Measurements from ENCODE around the gene PIK3CB. TPM values are rescaled to one million over a fixed set of nuclear protein-coding genes. Genes with fewer than 3 reads are reported as not detected.

PIK3CB gene
- total and polyA plus RNA-seq, 9 donors, result 10.6 to 27.1 (median 16.5) TPM

GRCh38 chr3:138782755-138783154 is 52.0 kb downstream of the PIK3CB start:
- no peaks in the 10 kb centered on the region for H3K9me3 ChIP-seq
- H3K36me3 ChIP-seq, result no peaks in the 10 kb centered on the region
- TF ChIP-seq EP300 (IDR thresholded peaks at IDR 0.05) (no peak), POLR2A (IDR thresholded peaks at IDR 0.05) (no peak)
- TF ChIP-seq, protein P1, sequence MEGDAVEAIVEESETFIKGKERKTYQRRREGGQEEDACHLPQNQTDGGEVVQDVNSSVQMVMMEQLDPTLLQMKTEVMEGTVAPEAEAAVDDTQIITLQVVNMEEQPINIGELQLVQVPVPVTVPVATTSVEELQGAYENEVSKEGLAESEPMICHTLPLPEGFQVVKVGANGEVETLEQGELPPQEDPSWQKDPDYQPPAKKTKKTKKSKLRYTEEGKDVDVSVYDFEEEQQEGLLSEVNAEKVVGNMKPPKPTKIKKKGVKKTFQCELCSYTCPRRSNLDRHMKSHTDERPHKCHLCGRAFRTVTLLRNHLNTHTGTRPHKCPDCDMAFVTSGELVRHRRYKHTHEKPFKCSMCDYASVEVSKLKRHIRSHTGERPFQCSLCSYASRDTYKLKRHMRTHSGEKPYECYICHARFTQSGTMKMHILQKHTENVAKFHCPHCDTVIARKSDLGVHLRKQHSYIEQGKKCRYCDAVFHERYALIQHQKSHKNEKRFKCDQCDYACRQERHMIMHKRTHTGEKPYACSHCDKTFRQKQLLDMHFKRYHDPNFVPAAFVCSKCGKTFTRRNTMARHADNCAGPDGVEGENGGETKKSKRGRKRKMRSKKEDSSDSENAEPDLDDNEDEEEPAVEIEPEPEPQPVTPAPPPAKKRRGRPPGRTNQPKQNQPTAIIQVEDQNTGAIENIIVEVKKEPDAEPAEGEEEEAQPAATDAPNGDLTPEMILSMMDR (IDR thresholded peaks at IDR 0.05), result no peak
- no peaks in the 10 kb centered on the region for H3K27me3 ChIP-seq
- WGBS, 3 donors, result 74 to 88% (median 78%) methylated on average over 1 of the region's 1 CpG
- H3K27ac ChIP-seq, result no peak overlapping the region
- DNase-seq, result no peak
- H3K4me3 ChIP-seq, result no peak overlapping the region
- peaks cover 1% of the 10 kb centered on the region for H3K4me1 ChIP-seq (ENCODE audit: insufficient read depth)
- intact Hi-C loops (cut with DNase I), result no loop called here

GRCh38 chr3:138781012-138781470 is 53.7 kb downstream of the PIK3CB start:
- Histone ChIP-seq H3K27ac (no peak overlapping the region), H3K4me1 (ENCODE audit: insufficient read depth) (peaks cover 1% of the 10 kb centered on the region), H3K4me3 (no peak overlapping the region), H3K27me3 (no peaks in the 10 kb centered on the region), H3K36me3 (no peaks in the 10 kb centered on the region), H3K9me3 (no peaks in the 10 kb centered on the region)
- TF ChIP-seq POLR2A (IDR thresholded peaks at IDR 0.05), result no peak
- TF ChIP-seq, protein P1 (IDR thresholded peaks at IDR 0.05), result no peak
- no peak for TF ChIP-seq EP300 (IDR thresholded peaks at IDR 0.05)
- intact Hi-C loops (cut with DNase I), result no loop called here
- 56 to 64% (median 60%) methylated on average over 5 of the region's 5 CpGs for WGBS, 3 donors
- no peak for DNase-seq

DNA sequence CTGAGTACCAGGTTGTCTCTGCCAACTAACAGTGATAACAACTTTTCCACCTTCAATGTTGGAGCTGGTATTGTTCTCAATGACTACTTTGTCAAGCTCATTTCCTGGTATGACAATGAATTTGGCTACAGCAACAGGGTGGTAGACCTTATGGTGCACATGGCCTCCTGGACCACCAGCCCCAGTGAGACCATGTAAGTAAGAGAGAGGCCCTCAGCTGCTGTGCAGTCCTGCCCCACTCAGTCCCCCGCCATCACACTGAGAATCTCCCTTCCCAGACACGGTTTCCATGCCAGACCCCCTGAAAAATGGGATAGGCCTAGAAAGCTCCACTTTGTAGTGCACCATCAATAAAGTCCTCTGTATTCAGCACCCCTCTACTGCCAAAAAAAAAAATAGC is 56.1 kb downstream of the PIK3CB start:
- TF ChIP-seq, protein P1 (IDR thresholded peaks at IDR 0.05), result no peak
- TF ChIP-seq POLR2A (IDR thresholded peaks at IDR 0.05), result no peak
- TF ChIP-seq EP300 (IDR thresholded peaks at IDR 0.05), result no peak
- H3K27me3 ChIP-seq, result no peaks in the 10 kb centered on the region
- no peaks in the 10 kb centered on the region for H3K36me3 ChIP-seq
- intact Hi-C loops (cut with DNase I), result loop anchor here in 1 of 4 donors (10.0 kb wide), 1 partner anchor 56 kb away; the partner anchor contains the start of gene PIK3CB
- WGBS, 3 donors, result 96 to 99% (median 98%) methylated on average over 2 of the region's 2 CpGs
- H3K4me3 ChIP-seq, result no peak overlapping the region
- DNase-seq, result no peak
- peaks cover 4% of the 10 kb centered on the region for H3K4me1 ChIP-seq (ENCODE audit: insufficient read depth)
- H3K27ac ChIP-seq, result no peak overlapping the region
- no peaks in the 10 kb centered on the region for H3K9me3 ChIP-seq

DNA sequence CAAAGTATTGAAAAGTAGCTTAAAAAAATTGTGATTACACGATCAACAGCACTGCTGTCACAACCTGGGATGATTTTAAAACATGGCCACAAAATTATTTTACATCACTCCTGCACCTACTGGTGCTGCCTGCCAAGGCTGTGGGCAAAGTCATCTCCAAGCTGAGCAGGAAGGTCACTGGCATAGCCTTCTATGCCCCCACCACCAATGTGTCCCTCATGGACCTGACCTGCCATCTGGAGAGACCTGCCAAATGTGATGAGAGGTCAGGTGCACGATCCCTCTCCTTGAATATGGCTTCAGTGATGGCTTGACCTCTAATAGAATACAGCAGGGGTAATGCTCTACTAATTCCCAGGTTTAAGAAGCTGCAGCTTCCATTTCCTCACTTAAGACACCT is 57.8 kb downstream of the PIK3CB start:
- Histone ChIP-seq H3K27ac (no peak overlapping the region), H3K4me3 (no peak overlapping the region), H3K27me3 (no peaks in the 10 kb centered on the region), H3K36me3 (no peaks in the 10 kb centered on the region), H3K4me1 (ENCODE audit: insufficient read depth) (peaks cover 4% of the 10 kb centered on the region), H3K9me3 (no peaks in the 10 kb centered on the region)
- no peak for TF ChIP-seq EP300 (IDR thresholded peaks at IDR 0.05)
- TF ChIP-seq, protein P1 (IDR thresholded peaks at IDR 0.05), result no peak
- TF ChIP-seq POLR2A (IDR thresholded peaks at IDR 0.05), result no peak
- WGBS, 3 donors, result 90 to 96% (median 94%) methylated on average over 2 of the region's 2 CpGs
- intact Hi-C loops (cut with DNase I), result loop anchor here in 1 of 4 donors (10.0 kb wide), 1 partner anchor 58 kb away; the partner anchor contains the start of gene PIK3CB
- DNase-seq, result no peak
